Kidney epithelial cell (primary cell): ENCODE measurements around the gene C16orf89. TPM values are rescaled to one million over a fixed set of nuclear protein-coding genes. Genes with fewer than 3 reads are reported as not detected.
"Not testable (repeated sequence)": the region's sequence is repeated elsewhere in the genome, so short reads cannot be mapped to it uniquely, and the experiment has no call there.

Source experiments
- DNase-seq: peaks from one replicate; pipeline ENCODE4 v3.0.0-alpha.2; 2010; ENCODE audit warnings: low read depth
- H3K27me3 ChIP-seq: 2 replicates; pipeline ENCODE4 v1.6.0; 2011; ENCODE audit warnings: low read length; ENCODE audit not compliant: control insufficient read depth, insufficient read depth
- H3K36me3 ChIP-seq: 2 replicates; pipeline ENCODE4 v1.5.1; 2011; ENCODE audit warnings: low read length; ENCODE audit not compliant: control insufficient read depth, insufficient read depth
- H3K4me3 ChIP-seq: 2 replicates; pipeline ENCODE4 v1.5.1; 2011; ENCODE audit warnings: low read depth, mild to moderate bottlenecking, control low read depth, low read length
- CTCF ChIP-seq: IDR thresholded peaks from 2 replicates; pipeline ENCODE4 v1.5.1; 2011; ENCODE audit warnings: mild to moderate bottlenecking, moderate library complexity, low read length, control low read depth, inconsistent platforms; ENCODE audit not compliant: insufficient read depth, poor library complexity, severe bottlenecking
- total RNA-seq: library from RNA; depleted of rRNA; stranded (reverse); fragments of >200 nt; gene quantifications from 2 replicates; pipeline ENCODE4 v1.2.3, GENCODE V29; 2015

Gene C16orf89, protein sequence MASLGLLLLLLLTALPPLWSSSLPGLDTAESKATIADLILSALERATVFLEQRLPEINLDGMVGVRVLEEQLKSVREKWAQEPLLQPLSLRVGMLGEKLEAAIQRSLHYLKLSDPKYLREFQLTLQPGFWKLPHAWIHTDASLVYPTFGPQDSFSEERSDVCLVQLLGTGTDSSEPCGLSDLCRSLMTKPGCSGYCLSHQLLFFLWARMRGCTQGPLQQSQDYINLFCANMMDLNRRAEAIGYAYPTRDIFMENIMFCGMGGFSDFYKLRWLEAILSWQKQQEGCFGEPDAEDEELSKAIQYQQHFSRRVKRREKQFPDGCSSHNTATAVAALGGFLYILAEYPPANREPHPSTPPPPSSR
- total RNA-seq, result 1.0 TPM in 1 of 2 replicates, not detected in the other

DNA sequence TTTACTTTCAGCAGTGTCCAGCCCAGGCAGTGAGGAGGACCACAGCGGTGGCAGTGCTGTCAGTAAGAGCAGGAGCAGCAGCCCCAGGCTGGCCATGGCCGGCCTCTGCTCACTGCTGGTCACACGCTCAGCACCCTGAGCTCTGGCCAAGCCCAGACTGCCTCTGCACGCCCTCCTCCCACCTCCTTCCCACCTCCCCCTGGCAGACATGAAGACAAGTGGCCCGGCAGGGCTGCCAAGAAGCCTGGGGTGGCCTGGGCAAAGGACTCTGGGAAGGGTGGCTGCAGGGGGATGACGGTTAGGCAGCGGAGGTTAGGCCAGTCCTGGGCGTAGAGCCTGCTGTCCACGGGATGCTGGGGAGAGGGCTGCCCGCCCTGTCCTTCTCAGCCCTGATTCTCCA, at the start of gene C16orf89:
C16orf89 (minus strand) TSS at position 144 of the 400 bp plus-strand sequence; CDS start at position 96, 48 bp downstream.
- H3K4me3 ChIP-seq, result no peak within 1 kb of the TSS
- H3K36me3 ChIP-seq, result no peaks in the 10 kb centered on the region
- TF ChIP-seq CTCF, result no peak
- DNase-seq, result no peak
- peaks cover 20% of the 10 kb centered on the region for H3K27me3 ChIP-seq

GRCh38 chr16:5110933-5111332, 45.2 kb upstream of the C16orf89 start:
- not testable (repeated sequence) for H3K27me3 ChIP-seq, H3K4me3 ChIP-seq, H3K36me3 ChIP-seq, DNase-seq

- no peak for TF ChIP-seq CTCF
- Histone ChIP-seq H3K4me3 (no peak overlapping the region), H3K36me3 (no peaks in the 10 kb centered on the region), H3K27me3 (no peaks in the 10 kb centered on the region)
- no peak for DNase-seq
These were observed 42.9 kb upstream of the C16orf89 start for GRCh38 chr16:5108505-5109158.

DNA sequence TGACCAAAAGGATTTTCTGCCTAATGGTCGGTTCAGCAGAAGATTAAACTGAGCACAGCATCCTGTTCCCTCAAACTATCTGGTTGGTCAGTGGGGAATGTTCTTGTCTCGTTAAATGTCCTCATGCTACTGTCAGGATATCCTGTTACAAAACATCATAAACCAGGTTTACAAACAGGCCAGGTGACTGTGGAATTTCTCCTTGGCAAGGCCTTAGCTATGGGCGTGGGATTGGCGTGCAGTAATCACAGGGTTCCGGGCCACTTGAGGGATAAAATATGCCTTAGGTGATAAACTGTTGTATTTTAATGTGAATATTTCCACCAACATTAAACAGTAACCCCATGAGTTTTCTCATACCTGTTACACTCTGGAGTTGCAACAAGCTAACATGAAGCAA, 39.3 kb upstream of the C16orf89 start:
- not testable (repeated sequence) for H3K27me3 ChIP-seq, H3K4me3 ChIP-seq, H3K36me3 ChIP-seq, DNase-seq

DNA sequence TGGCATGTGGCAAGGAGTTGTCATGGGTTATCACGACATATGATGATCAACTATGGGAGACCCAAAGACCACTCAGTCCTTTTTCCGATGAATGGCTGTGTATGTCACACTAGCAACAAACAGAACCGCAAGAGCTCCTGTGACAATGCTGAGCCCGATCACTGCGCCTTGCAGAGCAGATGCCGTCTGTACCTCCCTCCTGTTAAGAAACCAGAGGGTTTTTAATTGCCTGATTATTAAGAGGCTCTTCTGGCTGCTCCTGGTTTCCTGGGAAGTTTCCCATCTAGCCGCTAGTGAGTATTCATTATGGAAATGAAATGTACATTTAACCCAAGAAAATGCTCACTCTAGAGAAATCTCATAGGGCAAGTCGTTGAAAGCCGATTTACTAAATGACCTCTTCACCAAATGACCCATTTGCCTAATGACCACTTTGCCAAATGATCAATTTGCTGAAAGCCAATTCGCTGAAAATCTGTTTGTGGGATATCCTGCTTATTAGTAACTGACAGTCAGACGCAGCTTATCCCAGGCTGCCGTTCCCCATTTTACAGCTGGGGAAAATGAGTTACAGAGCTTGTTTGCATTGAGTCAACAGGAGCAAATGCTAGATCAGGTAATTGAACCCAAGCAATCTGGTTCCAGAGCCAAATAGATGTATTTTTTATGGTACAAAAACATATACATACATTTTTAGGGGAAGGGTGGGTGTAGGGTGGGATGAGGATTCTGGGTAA, 37.7 kb upstream of the C16orf89 start:
- not testable (repeated sequence) for H3K4me3 ChIP-seq, DNase-seq, H3K36me3 ChIP-seq, H3K27me3 ChIP-seq

GRCh38 chr16:5099174-5099573, 33.4 kb upstream of the C16orf89 start:
- not testable (repeated sequence) for H3K36me3 ChIP-seq, DNase-seq, H3K4me3 ChIP-seq, H3K27me3 ChIP-seq

DNA sequence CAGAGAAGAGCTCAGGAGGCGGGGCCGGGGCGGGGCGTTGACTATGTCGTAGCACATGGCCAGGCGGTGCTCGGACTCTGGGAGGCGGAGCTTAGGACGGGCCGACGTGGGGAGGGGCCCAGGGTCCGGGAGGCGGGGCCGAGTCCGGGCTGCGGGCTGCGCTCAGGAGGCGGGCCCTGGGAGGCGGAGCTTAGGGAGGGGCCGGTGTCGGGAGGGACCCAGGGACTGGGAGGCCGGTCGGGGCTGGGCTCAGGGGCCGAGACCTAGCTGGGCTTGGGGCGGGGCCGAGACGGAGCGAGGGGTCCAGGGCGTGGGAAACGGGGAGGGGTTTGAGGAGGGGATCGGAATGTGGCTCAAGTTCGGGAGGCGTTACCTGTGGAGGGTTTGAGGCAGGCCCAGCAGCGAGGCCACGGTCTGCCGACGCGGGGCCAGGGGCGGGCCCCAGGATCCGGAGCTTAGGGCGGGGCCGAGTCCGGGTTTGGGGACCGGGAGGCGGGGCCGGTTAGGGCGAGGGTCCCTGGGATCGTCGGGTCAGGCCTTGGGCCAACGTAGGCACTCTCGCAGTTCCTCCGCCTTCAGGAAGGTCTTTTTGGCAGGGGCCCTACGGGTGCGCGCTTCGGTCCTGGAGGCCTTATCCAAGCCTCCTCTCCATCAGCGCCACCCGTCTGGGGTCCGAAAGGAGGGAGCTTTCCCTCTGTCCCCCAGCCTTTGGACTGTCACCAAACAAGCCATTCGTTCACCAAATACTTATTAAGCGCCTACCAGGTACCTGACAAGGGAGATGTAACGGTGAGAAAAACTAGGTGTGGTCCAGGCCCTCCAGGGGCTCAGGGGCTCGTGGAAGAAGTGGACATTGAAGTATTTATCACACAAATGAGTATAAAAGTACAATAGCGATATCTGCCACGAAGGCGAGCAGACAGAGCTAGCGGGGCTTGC, 32.7 kb upstream of the C16orf89 start:
- H3K27me3 ChIP-seq, DNase-seq, H3K36me3 ChIP-seq: not testable (repeated sequence)
- H3K4me3 ChIP-seq, result peak overlapping the region; percentile 72

DNA sequence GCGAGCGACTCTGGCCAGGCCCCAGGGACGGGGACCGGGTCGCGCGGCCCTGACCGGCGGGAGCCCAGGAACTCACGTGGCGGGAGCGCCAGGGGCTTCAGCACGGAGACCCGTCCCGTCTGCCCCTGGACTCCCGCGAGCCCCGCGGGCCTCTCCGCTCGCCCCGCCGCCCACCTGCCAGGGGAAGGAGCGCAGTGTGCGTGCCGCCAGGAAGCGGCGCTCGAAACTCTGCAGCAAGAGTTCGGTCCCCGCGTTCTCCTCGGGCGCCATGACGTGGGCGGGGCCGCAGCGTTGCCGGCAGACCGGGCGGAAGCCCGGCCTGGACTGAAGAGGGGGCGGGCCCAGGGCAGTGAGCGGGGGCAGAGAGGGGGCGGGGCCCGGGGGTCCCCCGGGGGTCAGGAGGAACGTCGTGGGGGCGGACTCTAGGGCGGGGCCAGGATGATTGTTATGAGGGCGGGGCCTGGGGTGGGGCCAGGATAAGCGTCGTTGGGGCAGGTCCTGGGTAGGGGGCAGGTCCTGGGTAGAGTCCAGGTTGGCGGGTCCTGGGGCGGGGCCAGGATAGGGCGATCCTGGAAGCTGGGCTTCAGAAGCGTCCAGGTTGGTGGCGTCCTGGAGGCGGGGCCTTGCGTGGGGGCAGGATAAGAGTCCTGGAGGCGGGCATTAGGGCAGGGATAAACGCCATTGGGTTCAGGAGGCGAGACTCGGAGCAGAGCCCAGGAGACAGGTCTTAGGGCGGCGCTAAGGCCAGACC, 31.9 kb upstream of the C16orf89 start, which contains the start of gene EEF2KMT:
EEF2KMT (minus strand) TSS at position 326 of the 751 bp plus-strand sequence; CDS start at position 270, 56 bp downstream.
- H3K4me3 ChIP-seq, result peak within 1 kb of the TSS; percentile 72
- not testable (repeated sequence) for H3K27me3 ChIP-seq, H3K36me3 ChIP-seq
- DNase-seq, result peak; percentile 93

GRCh38 chr16:5097061-5097469, 31.3 kb upstream of the C16orf89 start:
- not testable (repeated sequence) for DNase-seq, H3K36me3 ChIP-seq
- peak overlapping the region; percentile 72 for H3K4me3 ChIP-seq

DNA sequence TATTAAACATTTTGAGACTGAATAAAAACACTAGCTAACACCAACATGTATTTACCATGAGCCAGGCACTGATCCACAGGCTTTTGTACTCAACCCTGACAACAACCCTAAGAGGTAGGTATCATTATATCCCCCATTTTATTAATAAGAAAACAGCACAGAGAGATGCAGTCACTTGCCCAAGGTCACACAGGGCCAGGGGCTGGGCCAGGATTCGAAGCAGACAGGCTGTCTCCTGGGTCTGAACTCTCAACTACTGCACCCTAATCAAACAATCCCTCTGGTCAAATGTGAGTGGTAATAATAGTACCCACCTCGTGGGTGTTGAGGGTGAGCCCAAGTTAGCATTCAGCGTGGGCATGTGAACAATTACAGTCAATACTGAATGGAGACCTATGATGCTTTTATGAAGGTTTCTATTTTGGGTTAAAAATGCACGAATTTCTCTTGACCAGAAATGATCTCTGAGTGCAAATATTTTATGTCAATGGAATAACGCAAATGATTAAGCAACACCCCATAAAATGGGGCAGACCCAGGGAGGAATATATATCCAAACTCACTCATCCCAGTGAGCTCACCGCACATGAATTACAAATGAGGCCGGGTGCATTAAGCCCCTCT, 30.8 kb upstream of the C16orf89 start:
- DNase-seq, H3K36me3 ChIP-seq, H3K27me3 ChIP-seq: not testable (repeated sequence)
- peak overlapping the region; percentile 72 for H3K4me3 ChIP-seq

More at GRCh38 chr16:5097061-5097469, 31.3 kb upstream of the C16orf89 start:
- H3K27me3 ChIP-seq, result not testable (repeated sequence)
